Nephron progenitor cell (in vitro differentiated cells): ENCODE results near the gene OVOL2.
A peak's percentile ranks its signal among the peaks of the same experiment; 100 is the strongest.
"Not testable (repeated sequence)": the region's sequence is repeated elsewhere in the genome, so short reads cannot be mapped to it uniquely, and the experiment has no call there.

ENCODE experiments used
- DNase-seq: peaks from one replicate; pipeline ENCODE4 v3.0.0; 2021
- H3K27ac Mint-ChIP-seq: 2 replicates; pipeline ENCODE4 v1.8.0; 2021; ENCODE audit warnings: mild to moderate bottlenecking, moderate library complexity, mixed read lengths
- H3K27me3 Mint-ChIP-seq: 2 replicates; pipeline ENCODE4 v1.8.0; 2021; ENCODE audit warnings: mild to moderate bottlenecking, low read depth, mixed read lengths; ENCODE audit not compliant: poor library complexity
- H3K36me3 Mint-ChIP-seq: 2 replicates; pipeline ENCODE4 v1.8.0; 2021; ENCODE audit warnings: low read depth, mixed read lengths
- H3K4me1 Mint-ChIP-seq: 2 replicates; pipeline ENCODE4 v1.8.0; 2021; ENCODE audit warnings: mixed read lengths
- H3K4me3 Mint-ChIP-seq: 2 replicates; pipeline ENCODE4 v1.8.0; 2021; ENCODE audit warnings: mild to moderate bottlenecking, moderate library complexity, mixed read lengths
- H3K9me3 Mint-ChIP-seq: 2 replicates; pipeline ENCODE4 v1.8.0; 2021; ENCODE audit warnings: mild to moderate bottlenecking, moderate library complexity, mixed read lengths
- CTCF ChIP-seq: fragments of 200-600 bp; sonication (generic); IDR thresholded peaks from 2 replicates; pipeline ENCODE4 v1.5.0; 2021; ENCODE audit warnings: antibody characterized with exemption

Gene OVOL2

DNA sequence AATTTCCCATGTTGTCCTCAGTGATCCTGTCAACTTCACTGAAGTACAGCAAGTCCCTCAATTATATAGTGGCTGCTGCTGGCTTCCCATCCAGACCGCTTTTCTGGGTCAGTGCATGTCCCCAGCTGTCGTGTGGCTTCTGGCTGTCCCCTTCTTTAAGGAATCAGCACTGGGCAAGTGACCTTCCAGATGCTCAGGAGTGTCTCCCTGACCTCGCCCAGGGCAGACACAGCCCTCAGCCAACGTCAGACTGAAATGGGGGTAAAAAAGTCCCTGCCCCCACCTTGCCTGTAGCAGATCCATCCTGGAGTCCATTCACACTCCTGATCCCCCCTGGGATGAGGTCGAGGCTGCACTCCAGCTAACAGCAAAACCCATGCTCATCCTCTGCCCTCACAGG, 23.7 kb downstream of the OVOL2 start:
- H3K27me3 Mint-ChIP-seq: peaks cover 11% of the 10 kb centered on the region
- peaks cover 50% of the 10 kb centered on the region for H3K4me1 Mint-ChIP-seq
- no peak for TF ChIP-seq CTCF
- no peak for DNase-seq
- no peaks in the 10 kb centered on the region for H3K9me3 Mint-ChIP-seq
- H3K36me3 Mint-ChIP-seq: no peaks in the 10 kb centered on the region
- H3K4me3 Mint-ChIP-seq: no peak overlapping the region
- no peak overlapping the region for H3K27ac Mint-ChIP-seq

DNA sequence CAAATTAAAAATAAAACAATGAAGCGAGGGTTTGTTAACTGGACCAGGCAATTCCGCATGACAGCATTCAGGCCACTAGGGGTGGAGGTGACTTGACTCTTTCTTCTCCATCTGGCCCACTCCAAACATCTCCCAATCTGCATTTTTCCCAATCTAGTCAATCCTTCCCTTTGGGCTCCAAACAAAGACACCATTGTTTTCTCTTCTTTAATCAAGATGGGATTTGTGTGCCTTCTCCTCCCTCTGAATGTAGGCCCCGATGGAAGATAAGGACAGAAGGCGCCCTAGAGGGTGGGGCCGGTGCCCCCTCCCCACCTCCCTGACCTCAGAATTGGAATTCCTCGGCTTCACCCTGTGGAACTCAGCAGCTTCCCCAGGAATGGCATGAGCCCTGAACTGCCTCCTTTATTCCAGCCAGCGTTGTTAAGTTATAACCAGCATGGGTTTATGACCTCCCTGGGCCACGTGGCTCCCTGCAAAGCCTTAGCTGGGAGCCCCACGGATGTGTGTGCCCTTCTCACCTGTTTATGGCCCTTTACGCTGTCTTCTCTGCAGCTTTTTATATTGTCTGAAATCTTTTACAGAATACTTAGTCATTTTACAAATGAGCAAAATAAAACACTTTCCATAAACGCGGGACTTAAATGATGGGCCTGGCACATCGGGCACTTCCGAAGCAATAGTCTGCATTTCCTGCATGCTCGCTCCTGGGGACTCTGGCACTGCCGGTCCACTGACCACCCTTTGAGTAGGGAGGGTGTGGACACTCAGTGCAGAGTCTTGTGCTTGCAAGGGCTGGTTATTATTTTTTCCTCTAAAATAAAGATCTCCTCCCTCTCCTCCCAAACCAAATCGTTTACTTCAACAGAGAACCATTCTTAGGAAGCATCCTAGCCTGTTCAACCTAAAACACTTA, 24.5 kb downstream of the OVOL2 start:
- TF ChIP-seq CTCF: peak; percentile 20
- peak; percentile 19 for DNase-seq
- peaks cover 10% of the 10 kb centered on the region for H3K27me3 Mint-ChIP-seq
- H3K4me1 Mint-ChIP-seq: peaks cover 50% of the 10 kb centered on the region
- no peak overlapping the region for H3K4me3 Mint-ChIP-seq
- H3K36me3 Mint-ChIP-seq: no peaks in the 10 kb centered on the region
- no peaks in the 10 kb centered on the region for H3K9me3 Mint-ChIP-seq
- peak overlapping the region; percentile 45 for H3K27ac Mint-ChIP-seq

DNA sequence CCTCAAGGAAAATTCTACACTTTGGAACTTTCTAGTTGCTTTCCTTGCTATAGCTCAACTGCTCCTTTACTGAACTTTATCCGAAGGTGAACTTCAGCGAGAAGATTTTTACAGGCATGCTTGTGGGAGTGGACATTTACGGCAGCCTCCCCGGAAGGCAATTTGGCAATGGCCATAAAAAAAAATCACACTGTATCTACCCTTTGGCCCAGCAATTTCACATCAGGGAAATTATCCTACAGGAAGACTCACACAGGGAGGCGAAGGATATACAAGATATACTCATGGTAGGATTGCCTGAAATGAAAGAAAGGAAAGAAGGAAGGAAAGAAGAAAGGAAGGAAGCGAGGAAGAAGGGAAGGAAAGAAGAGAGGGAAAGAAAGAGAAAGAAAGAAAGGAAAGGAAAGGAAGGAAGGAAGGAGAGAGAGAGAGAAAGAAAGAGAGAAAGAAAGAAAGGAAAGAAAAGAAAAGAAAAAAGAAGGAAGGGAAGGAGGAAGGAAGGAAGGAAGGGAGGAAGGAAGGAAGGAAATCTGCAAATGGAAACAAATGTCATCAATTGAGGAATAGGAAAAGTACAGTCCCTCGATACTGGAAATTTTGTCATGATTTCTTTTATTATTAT, 25.7 kb downstream of the OVOL2 start:
- Mint-ChIP-seq H3K4me1 (peaks cover 38% of the 10 kb centered on the region), H3K27me3 (peaks cover 6% of the 10 kb centered on the region), H3K9me3 (no peaks in the 10 kb centered on the region), H3K4me3 (no peak overlapping the region), H3K27ac (peak overlapping the region; percentile 33), H3K36me3 (no peaks in the 10 kb centered on the region)
- TF ChIP-seq CTCF: no peak
- no peak for DNase-seq

DNA sequence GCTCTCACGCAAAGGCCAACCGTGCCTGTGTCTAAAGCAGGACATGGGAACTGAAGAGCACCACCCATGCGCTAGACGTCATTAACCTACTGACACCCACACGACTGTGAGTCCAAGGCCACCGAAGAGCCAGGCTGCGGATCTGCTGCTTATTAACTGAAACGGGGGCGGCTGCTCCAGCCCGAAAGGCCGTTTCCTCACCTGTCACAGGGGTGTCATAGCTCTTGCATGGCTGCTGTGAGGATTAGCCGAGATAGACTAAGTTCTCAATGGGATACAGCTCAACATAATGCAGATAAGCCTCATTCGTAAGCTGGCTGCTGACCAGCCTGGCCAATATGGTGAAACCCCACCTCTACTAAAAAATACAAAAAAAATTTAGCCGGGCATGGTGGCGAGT, 26.7 kb downstream of the OVOL2 start:
- peaks cover 9% of the 10 kb centered on the region for H3K27me3 Mint-ChIP-seq
- no peak for DNase-seq
- no peak overlapping the region for H3K27ac Mint-ChIP-seq
- H3K4me3 Mint-ChIP-seq: no peak overlapping the region
- no peaks in the 10 kb centered on the region for H3K9me3 Mint-ChIP-seq
- no peak for TF ChIP-seq CTCF
- no peaks in the 10 kb centered on the region for H3K36me3 Mint-ChIP-seq
- H3K4me1 Mint-ChIP-seq: peaks cover 37% of the 10 kb centered on the region

DNA sequence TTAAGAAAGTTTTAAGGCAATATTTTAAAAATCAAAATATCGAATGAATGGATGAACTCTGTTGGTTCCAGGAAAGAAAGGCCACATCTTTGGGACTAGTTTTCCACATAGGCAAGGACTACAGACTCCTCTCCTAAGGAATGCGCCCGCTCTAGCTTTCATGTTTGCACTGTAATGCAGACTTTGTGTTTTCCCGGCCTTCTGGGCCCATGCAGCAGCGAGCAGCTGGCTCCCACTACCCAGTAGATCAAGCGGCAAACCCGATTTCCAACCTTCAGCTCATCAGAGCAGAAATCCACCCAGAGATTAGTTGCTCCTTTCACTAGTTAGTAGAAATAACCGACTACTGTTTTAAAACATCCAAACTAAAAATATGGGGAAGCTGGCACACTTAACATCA, 27.7 kb downstream of the OVOL2 start:
- Mint-ChIP-seq H3K4me1 (peaks cover 37% of the 10 kb centered on the region), H3K27me3 (peaks cover 9% of the 10 kb centered on the region), H3K36me3 (no peaks in the 10 kb centered on the region), H3K4me3 (no peak overlapping the region), H3K27ac (peak overlapping the region; percentile 52), H3K9me3 (no peaks in the 10 kb centered on the region)
- DNase-seq: no peak
- no peak for TF ChIP-seq CTCF

- H3K4me3 Mint-ChIP-seq, DNase-seq, H3K9me3 Mint-ChIP-seq, H3K36me3 Mint-ChIP-seq, H3K27ac Mint-ChIP-seq: not testable (repeated sequence)
- Mint-ChIP-seq H3K27me3 (peaks cover 11% of the 10 kb centered on the region), H3K4me1 (peaks cover 12% of the 10 kb centered on the region)
These were observed 30.7 kb downstream of the OVOL2 start for GRCh38 chr20:18027011-18027410.
